GM19438 (cell line): ENCODE results near the gene FGD3.
"Not testable (repeated sequence)": the region's sequence is repeated elsewhere in the genome, so short reads cannot be mapped to it uniquely, and the experiment has no call there.

Source experiments
- ATAC-seq: cut with Tn5 transposase; IDR thresholded peaks from one replicate; pipeline ENCODE4 v1.9.1; 2021; ENCODE audit warnings: low read depth; ENCODE audit not compliant: unreplicated experiment

FGD3 gene

GRCh38 chr9:92947268-92948037, at the start of gene FGD3:
FGD3 (plus strand) TSS chr9:92947523; CDS start chr9:92976257, 28,734 bp downstream.
- no peak for ATAC-seq

- not testable (repeated sequence) for ATAC-seq
These were observed 42.2 kb upstream of the FGD3 start for GRCh38 chr9:92905137-92905536.

- no peak for ATAC-seq
These were observed 35.5 kb upstream of the FGD3 start for GRCh38 chr9:92911511-92912475.

- ATAC-seq: no peak
These were observed 30.0 kb upstream of the FGD3 start for GRCh38 chr9:92917176-92917800.

GRCh38 chr9:92920437-92920836, 26.9 kb upstream of the FGD3 start:
- no peak for ATAC-seq

GRCh38 chr9:92931606-92932005, 15.7 kb upstream of the FGD3 start:
- ATAC-seq: no peak

GRCh38 chr9:92934321-92934720, 13.0 kb upstream of the FGD3 start:
- ATAC-seq: no peak

GRCh38 chr9:92938025-92938424, 9.3 kb upstream of the FGD3 start:
- ATAC-seq: no peak

- ATAC-seq: no peak
These were observed 5.5 kb upstream of the FGD3 start for GRCh38 chr9:92941861-92942260.

- no peak for ATAC-seq
These were observed 4.4 kb upstream of the FGD3 start for GRCh38 chr9:92942688-92943616.

GRCh38 chr9:92944921-92945320, 2.4 kb upstream of the FGD3 start:
- ATAC-seq: no peak

GRCh38 chr9:92945796-92946195, 1.5 kb upstream of the FGD3 start:
- ATAC-seq: no peak

- ATAC-seq: no peak
These were observed 763 bp downstream of the FGD3 start for GRCh38 chr9:92948038-92948534.

GRCh38 chr9:92948632-92949031, 1.3 kb downstream of the FGD3 start:
- ATAC-seq: no peak

- no peak for ATAC-seq
These were observed 2.1 kb downstream of the FGD3 start for GRCh38 chr9:92949266-92949982.

- no peak for ATAC-seq
These were observed 3.1 kb downstream of the FGD3 start for GRCh38 chr9:92950359-92950955.

- ATAC-seq: no peak
These were observed 5.7 kb downstream of the FGD3 start for GRCh38 chr9:92952906-92953610.
